Transverse colon (tissue), 4 donors: Measurements from ENCODE around the gene CD300A.

Experiments used
- CTCF ChIP-seq, 5 experiments: fragments of 200-600 bp in 3 of 5; fragments of 450-650 bp in 2 of 5; sonication (generic) in 3 of 5; IDR thresholded peaks; 1 replicate in 2 of 5; 2 replicates in 3 of 5; pipeline ENCODE4 v1.5.1; 2016 to 2017; ENCODE audit warnings: antibody characterized with exemption in 5 of 5, inconsistent platforms in 3 of 5, mild to moderate bottlenecking in 2 of 5, moderate library complexity in 1 of 5
- POLR2A ChIP-seq: fragments of 450-650 bp; IDR thresholded peaks from one replicate; pipeline ENCODE4 v1.6.1; 2016; ENCODE audit warnings: antibody characterized with exemption, mild to moderate bottlenecking, moderate library complexity
- POLR2AphosphoS5 ChIP-seq, 3 donors: sonication (generic); formaldehyde crosslinking; IDR thresholded peaks; one replicate each; pipeline ENCODE4 v1.6.1; 2016; ENCODE audit warnings: antibody characterized with exemption in 3 of 3

DNA sequence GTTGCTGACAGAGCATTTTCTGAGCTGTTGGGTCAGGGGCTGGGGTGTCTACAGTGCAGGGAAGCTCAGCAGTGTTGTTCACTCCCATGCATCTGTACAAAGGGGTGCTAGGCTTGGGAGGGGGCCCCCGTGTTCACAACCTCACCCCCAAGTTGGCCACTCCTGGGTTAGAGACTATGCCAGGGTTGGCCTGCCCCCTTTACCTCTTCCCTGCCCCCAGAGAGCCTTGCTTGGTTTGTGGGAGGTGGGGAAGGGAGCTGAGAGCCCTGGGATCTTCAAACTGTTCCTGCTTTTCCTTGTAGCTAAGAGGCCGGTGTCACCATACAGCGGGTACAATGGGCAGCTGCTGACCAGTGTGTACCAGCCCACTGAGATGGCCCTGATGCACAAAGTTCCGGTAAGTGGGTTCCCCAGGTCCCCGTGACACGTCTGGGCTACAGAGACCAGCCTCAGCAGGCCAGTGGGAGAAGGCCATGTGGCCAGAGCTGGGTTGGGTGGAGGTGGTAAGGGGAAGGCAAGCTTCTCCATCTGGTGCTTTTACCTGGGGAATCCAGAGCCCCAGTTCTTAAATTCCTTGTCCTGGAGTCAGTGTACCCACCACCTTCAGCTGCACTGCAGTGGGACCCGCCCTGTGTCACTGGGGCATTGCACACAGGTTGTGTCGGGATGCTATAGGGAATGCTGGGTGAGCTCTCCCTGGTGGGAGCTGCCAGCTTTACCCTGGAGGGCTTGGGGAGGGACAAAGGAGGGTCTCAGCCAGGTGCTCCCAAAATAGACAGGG is 22.7 kb upstream of the CD300A start:
- TF ChIP-seq CTCF (IDR thresholded peaks at IDR 0.05), result no peak
- TF ChIP-seq POLR2AphosphoS5 (IDR thresholded peaks at IDR 0.05), result no peak
- no peak for TF ChIP-seq POLR2A
